GM21737 (cell line): ENCODE measurements around the gene TMEM45B.
"Not testable (repeated sequence)": the region's sequence is repeated elsewhere in the genome, so short reads cannot be mapped to it uniquely, and the experiment has no call there.

Experiments
- ATAC-seq: cut with Tn5 transposase; IDR thresholded peaks from one replicate; pipeline ENCODE4 v1.9.1; 2021; ENCODE audit warnings: mild to moderate bottlenecking, moderate library complexity; ENCODE audit not compliant: unreplicated experiment

Gene TMEM45B

DNA sequence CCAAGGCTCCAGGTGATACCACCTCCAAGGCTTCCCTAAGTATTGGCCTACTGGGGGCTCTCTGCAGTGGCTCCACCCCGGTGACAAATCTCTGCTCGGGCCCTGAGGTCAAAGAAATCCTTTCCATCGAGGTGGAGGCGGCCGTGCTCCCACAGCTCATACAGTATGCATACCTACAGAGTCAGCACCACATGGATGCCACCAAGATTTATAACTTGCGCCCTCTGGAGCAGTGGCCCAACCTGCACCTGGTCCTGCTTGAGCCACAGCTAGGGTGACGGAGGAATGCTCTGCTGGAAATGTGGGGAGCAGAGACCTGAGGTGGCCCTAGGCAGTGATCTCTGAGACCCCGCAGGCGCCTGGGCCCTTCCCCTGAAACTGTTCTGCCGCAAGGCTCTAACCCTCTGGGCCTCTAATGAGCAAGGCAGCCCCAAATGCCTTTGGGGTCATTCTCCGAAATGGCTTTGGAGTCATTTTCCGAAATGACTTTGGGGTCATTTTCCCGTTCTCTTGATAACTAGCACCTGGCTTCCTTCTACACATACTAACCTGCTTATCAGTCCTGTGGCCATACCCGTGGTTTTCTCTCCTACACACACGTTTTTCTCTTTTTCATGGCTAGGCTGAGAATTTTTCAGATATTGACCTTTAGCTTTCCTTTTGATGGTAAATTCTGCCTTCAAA is 33.9 kb downstream of the TMEM45B start:
- no peak for ATAC-seq

DNA sequence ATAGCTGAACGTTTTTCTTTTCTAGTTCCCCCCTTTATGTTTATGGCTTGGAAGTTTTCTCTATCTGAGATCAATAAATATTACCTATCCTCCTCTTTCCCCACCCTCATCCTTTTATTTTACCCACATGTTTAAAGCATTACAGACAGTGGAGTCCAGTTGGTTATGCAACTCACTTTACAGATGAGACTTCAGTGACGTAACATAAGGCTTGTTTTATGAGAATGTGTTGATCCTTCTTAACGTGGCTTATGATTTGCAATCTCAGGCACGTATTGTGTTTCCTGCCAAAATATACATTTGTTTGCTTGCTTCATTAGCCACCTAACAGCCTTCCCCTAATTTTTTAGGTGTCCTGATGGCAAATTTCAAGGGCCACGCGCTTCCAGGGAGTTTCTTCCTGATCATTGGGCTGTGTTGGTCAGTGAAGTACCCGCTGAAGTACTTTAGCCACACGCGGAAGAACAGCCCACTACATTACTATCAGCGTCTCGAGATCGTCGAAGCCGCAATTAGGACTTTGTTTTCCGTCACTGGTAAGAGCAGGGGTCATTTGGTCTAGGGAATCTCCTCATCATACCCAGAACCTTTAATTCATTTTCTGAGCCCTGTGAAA is 36.6 kb downstream of the TMEM45B start:
- no peak for ATAC-seq

DNA sequence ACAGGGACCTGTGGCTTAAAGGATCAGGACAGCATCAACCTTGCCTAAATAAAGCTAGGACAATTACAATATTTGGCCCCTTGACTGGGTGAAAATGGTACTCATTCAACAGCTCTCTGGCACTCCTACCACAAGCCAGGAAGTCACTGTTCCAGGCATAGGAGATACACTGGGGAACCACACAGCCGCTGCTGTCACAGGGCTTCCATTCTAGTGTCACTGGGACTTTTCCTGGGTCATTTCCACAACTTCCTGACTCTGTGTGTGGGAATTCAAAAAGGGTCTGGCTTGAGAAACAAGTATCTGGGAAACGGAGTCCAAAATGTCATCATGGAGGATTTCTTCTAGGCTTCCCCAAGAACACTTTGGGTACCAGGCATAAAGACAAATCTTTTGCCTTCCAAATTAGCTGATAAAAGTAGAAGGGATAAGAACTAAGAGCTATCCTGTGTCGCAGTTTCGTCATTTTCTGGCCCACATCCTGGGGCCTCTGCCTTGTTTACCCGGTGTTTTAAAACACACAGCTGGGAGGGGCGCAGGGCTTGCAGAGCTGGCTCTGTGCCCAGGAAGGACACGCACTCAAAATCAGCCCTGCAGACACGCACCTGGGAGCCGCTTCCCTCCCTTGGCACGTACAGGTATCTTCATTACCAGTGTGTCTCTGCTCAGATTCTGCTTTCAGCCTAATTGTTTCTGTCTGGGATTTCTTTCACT is 38.0 kb downstream of the TMEM45B start:
- ATAC-seq, result no peak

DNA sequence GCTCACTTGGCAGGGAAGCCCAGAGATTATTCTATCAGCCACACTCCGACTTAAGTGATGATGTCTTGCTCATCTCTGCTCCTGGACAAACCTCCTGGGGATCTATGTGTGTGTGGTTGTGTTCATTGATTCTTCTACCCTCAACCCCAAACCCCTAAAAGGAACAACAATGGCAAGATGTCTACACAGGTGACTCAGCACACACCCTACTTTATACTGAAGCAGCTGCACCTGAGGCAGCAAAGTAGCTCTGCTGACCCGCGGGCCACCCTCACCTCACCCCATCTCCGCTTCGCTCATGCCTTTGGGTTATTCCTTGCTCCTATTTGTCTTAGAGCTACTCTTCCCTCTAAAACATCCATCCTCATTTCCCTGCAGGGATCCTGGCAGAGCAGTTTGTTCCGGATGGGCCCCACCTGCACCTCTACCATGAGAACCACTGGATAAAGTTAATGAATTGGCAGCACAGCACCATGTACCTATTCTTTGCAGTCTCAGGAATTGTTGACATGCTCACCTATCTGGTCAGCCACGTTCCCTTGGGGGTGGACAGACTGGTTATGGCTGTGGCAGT is 38.7 kb downstream of the TMEM45B start:
- ATAC-seq, result no peak

DNA sequence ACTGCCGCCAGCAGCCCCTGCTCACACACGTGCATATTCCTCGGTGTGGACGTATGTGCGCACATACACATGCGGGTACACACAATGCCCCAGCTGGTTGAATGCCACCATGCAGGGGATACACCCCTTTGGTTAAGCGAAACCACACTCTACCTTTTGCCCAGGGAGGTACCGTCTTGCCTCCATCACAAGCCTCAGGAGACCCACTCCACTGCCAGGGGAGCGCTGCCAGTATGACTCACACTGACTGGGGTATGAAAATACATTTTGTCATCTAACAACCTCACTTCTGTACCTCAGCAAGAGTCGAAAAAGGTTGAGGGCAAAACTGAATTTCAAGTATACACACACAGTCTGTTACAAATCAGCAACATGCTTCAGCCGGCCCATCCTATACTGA is 39.4 kb downstream of the TMEM45B start:
- no peak for ATAC-seq

DNA sequence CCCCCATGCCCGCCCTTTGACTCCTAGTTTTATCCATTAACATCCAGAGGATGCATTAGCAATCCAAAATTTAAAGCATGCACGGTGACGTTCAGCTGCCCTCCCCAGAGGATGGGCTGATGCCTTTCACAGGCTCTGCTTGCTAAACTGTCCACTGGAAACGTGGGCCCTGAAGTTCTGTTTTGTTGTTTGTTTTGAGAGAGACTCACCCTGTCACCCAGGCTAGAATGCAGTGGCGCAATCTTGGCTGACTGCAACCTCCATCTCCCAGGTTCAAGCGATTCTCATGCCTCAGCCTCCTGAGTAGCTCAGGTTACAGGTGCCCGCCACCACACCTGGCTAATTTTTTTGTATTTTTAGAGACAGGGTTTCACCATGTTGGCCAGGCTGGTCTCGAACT is 40.4 kb downstream of the TMEM45B start:
- no peak for ATAC-seq

DNA sequence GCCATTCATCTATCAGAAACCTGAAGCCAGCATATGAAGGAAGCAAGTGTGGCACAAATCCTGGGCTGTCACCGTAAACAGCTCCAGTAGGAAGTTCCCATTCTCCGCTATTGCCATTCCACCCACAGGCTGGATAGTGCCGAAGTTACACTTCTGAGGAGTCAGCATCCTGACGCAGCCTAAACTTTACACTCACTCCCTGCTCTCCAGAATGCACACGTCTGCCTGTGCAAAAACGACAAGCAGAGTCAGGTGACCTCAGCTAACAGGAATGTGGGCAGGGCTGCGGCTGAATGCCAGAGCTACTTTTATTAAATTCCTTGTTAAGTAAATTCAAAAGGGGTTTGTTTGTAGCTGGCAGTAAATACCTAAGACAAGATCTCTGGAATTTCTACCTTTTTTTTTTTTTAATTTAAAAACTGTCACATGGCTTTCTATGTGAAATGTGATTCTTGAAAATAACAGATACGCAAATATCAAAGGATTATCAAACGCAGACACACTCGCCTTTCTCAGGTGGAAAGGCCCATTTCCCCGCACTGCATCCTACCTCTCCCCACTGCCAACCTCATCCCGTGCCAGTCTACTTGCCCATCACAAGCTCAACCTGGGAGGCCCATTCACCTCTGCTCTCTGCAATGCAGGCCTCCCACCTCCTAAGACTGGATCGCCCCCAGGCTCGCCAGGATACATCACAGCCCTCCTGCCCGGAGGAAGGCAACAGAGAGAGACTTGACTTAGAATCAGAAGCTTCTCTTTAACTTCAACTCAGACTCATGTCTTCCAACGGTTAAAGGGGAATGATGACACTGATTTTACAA is 46.3 kb downstream of the TMEM45B start:
- ATAC-seq, result no peak

DNA sequence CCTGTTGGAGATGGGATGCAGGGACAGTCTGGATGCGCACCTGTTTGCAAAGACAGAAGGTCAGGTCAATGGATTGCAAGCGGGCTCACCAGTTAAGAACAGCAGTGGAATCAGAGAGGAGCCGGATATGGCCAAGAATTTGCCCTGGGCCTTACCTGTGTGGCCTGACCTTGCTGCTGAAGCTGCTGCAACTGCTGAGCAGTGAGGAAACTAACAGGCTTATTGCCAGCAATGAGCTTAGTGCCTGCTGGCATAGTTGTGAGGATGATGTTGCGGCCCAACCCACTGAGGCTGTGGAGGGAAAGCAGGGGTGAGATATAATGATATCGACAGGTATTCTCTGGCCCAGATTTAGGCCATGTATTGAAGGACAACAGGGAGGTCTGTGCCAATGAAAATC is 49.2 kb downstream of the TMEM45B start:
- no peak for ATAC-seq

DNA sequence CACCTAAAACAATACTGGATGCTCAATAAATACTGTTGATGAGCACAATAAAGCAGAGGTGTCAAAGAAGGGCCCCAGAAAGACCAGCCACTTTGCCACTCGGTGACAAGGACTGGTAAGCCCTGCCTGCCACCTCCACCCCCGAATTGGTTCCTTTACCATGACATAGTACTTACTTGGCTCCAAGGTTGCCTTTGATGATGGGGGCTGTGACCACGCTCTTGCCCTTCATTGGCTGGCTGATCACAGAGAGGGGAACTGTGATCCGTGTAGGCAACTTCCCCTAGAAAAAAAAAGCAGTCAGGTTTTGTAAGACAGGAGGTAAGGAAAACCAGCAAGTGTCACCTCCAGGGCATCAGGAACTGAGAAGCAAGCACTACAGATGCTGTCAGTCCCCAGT is 50.1 kb downstream of the TMEM45B start:
- ATAC-seq, result no peak

DNA sequence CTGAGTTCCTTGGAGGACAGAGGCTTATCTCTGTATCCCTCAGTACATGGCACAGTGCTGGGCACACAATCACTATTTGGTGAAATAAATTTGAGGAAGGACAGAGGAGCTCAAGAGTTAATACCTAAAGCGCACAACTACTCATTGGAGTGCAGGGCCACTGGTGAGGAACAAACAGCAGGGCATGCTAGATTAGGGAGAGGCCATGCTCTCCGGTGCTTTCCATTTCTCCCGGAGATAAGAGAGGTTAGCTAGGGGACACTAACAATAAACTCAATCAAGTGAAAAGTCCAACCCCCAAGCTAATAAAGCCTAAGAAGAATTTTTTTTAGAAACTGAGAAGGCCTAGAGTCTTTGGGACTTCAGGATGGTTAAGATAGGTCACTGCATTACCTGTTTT is 50.7 kb downstream of the TMEM45B start:
- no peak for ATAC-seq

DNA sequence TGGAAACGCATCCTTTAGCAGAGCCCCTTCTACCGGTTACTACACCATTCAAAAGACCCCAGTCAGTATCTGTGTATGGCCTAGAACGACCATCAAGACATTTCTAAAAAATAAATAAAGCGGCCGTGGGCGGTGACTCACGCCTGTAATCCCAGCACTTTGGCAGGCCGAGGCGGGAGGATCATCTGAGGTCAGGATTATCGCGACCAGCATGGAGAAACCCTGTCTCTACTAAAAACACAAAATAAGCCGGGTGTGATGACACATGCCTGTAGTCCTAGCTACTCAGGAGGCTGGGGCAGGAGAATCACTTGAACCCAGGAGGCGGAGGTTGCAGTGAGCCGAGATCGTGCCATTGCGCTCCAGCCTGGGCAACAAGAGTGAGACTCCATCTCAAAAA is 53.0 kb downstream of the TMEM45B start:
- ATAC-seq, result not testable (repeated sequence)

DNA sequence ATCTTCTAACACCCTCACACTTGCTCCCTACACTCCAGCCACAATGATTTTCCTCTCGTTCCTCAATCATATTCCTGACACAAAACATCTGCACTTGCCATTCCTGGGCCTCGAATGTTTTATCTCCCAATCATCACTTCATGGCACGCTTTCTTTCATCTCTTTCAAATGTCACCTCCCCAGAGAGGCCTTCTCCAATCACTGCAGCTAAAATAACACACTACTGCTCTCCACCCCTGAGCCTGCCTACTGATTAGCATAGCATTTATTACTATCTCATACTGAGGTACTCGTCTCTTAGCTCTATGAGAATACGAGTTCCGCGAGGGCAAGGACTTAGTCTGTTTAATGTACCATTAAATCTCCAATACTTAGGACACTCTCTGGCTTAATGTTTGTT is 56.3 kb downstream of the TMEM45B start:
- no peak for ATAC-seq

DNA sequence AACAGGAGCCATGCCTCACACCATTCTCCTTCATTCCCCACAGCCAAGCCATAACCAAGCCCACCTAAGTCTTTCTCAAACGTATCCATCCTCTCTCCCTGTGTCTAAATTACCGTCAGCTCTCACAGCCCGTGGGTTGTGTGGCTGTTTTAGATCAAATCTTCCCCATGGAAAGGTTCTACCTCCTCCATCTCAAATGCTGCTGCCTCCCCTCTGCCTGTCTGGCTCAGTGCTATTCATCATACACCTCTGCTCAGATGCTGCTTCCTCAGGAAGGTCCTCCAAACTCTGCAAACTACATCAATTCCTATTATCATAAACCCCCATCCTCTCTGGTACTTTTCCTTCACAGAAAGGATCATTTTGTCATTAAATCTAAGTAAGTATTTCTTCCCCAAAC is 64.7 kb downstream of the TMEM45B start:
- ATAC-seq, result no peak

DNA sequence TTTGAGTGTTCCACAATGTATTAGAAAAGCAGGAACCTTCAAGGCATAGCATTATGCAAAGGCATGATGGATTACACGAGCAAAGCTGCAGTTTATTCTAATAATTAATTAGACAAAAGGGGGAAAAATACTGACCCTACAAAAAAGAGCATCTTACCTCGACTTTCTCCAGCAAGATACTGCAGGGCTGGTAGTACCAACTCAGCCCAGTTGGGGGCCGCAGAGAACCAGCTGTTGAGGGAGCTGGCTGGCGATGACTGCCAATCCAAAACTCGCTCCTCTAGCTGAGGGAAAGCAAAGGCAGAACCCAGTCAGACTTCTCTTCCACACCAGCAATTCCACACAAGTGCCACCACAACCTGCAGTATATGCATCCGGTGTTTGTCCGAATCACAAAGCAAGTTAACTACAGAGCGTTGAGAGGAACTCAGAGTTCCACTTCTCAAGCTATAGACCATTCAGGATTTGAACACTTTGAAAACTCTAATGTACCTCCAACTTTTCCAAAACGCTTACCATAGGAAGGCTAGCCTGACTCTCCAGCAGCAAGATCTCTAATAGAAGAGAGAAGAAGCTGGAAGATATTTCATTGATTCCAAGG is 66.0 kb downstream of the TMEM45B start:
- ATAC-seq, result no peak

DNA sequence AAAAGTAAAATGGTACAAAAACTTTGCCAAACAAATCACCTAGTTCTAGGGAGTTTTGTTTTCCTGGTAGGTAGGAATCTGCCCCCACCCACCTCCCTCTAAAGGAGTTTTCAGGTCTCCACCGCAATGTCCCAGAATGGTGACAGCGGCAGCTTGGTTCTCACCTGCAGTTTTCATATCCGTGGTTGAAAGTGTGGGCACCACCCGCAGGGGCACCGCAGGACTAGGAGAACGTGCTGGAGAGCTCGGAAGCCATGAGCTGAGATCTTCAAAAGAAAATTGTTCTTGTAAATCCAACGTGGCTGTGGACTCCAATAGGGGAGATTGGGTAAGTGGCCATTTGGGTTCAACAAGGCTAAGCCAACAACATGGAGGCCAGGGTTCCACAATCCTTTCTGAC is 68.9 kb downstream of the TMEM45B start:
- no peak for ATAC-seq

DNA sequence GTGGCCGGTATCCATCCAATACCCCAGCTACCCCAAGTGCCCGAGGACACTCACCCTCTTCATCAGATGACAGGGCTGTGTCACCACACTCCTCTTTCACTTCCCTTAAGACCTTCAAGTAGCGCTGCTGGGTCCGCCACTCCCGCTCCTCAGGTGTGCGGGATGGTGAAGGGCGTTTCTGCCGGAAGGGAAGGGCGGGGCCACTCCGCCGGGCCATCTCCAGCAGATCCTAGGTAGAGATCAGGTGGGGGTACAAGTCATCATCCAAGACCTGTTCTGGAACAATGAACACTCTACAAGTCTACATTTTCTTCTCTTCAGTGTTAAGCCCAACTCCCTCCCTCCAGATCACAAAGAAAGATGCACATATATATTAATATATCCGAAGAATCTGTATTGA is 69.7 kb downstream of the TMEM45B start:
- ATAC-seq, result no peak

DNA sequence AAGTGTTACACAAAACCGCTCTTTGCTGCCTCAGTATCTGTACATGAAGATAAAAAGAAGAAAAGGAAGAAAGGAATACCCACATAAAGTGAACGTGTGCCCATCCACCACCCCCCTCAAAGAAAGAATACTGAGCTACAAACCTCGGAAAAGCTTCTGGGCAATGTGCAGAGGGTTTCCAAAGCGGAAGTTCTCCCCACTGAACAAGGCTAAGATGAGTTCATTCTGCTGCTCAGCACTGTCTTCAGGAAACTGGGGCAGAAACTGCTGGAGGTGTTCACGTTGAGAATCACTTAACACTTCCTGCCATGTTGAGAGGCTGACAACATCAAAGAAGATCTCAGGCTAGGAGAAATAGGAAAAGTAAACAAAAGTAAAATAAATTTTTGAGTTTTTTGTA is 72.8 kb downstream of the TMEM45B start:
- ATAC-seq, result no peak

DNA sequence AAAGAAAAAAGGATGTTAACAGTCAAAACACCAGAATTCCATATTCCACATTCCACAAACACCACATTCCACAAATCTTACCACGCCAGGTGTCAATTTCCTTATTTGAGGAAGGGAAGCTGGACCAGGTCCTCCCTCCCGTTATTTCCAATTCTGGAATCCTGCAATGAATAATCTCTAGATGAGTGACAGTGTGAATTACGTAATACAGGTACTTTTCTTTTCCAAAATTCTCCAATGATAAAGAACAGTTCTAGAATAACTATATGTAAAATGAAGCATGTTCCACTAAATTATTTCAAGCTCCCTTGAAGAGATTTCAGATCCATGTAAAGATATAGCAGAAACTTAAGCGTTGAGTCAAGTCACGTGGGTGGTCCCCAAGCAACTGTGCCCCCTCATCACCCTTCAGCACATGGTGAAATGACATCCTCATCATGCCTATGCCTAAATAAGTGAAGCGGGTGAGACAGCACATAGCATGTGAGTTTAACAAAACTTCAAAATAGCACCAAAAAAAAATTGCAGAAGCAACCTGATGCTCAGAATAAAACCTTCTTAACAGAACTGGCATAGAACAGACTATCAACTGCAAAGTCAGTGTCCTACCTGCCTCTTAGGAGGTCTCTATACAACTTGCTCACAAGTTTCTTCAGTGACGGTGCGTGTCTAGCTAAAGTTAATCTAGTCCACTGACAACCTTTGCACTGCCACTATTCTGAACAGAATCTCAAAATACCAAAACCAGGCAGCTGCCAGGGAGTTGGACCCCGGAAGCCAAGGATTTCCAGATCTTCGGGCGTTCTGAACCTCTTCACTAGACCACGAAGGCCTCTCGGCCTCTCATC is 78.9 kb downstream of the TMEM45B start:
- ATAC-seq, result no peak

DNA sequence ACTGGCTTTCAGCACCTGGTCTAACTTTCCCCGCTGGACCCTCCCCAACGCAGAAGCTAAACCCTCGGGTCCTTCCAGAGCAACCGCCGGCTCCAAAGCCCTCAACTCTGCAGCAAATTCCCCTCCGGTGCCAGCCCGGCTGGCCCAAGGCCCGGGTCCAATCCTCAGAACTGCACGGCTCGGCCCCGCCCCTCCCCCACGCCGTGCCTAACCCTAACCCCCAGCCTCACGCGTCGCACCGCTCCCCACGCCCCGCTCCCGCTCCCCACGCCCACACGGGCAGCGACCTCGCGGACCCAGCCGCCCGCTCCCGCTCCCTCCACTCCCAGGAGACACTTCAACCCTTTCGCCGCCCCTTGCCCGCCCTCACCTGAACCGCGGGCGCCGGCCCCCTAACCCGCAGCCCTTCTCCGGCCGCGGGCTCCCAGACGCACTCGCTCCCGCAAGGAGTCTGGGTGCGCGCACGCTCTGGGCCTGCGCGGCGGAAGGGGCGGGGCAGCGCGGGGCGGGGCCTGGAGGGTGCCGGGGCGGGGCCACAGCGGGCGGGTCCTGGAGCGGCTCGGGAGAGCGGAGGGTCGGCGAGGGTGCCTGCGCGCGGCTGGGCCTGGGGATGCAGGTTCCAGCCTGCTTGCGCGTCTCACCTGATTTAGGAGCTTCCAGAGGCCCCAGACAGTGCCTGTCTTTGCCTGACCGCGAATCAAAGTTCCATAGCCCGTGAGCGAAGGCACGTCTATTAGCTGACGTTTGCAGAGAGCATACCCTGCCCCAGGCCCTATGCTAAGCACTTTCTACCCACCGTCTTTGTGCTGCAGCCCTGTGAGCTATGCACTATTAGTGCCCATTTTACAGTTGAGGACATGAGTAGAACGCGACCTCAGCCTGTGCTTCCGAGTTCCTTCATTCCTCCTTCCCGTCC is 79.7 kb downstream of the TMEM45B start, which contains the start of gene NFRKB:
TSS of gene NFRKB (minus strand) at position 453 of the 916 bp plus-strand sequence. CDS start 2,729 bp downstream, outside the sequence.
- peak; percentile 98 for ATAC-seq
